WTC11 (cell line): ENCODE results near the gene MRC2.

ENCODE experiments used
- CREB1 ChIP-seq: sonication (generic); formaldehyde crosslinking; IDR thresholded peaks from 2 replicates; pipeline ENCODE4 v1.8.0; 2023; ENCODE audit warnings: mild to moderate bottlenecking, missing genetic modification reagents
- CTCF ChIP-seq: fragments of 200-600 bp; IDR thresholded peaks from 2 replicates; pipeline ENCODE4 v1.8.0; 2022; ENCODE audit warnings: antibody characterized with exemption
- E2F1 ChIP-seq: sonication (generic); formaldehyde crosslinking; IDR thresholded peaks from 2 replicates; pipeline ENCODE4 v1.8.0; 2022; ENCODE audit warnings: mild to moderate bottlenecking, missing genetic modification reagents
- MAX ChIP-seq: sonication (generic); formaldehyde crosslinking; IDR thresholded peaks from 2 replicates; pipeline ENCODE4 v1.8.0; 2022; ENCODE audit warnings: mild to moderate bottlenecking, missing genetic modification reagents
- MLX ChIP-seq: sonication (generic); formaldehyde crosslinking; IDR thresholded peaks from 2 replicates; pipeline ENCODE4 v1.8.1; 2023; ENCODE audit warnings: mild to moderate bottlenecking, missing genetic modification reagents, moderate library complexity
- NFYB ChIP-seq: sonication (generic); formaldehyde crosslinking; conservative IDR thresholded peaks from 2 replicates; pipeline ENCODE4 v1.8.0; 2022; ENCODE audit warnings: low read depth, missing genetic modification reagents
- NR1H2 ChIP-seq: sonication (generic); formaldehyde crosslinking; IDR thresholded peaks from 2 replicates; pipeline ENCODE4 v1.9.0; 2021; ENCODE audit warnings: mild to moderate bottlenecking, moderate library complexity, missing genetic modification reagents
- TP53 ChIP-seq: sonication (generic); formaldehyde crosslinking; IDR thresholded peaks from 2 replicates; pipeline ENCODE4 v1.8.1; 2023; ENCODE audit warnings: mild to moderate bottlenecking, missing genetic modification reagents
- USF2 ChIP-seq: sonication (generic); formaldehyde crosslinking; IDR thresholded peaks from 2 replicates; pipeline ENCODE4 v1.8.1; 2023; ENCODE audit warnings: mild to moderate bottlenecking, missing genetic modification reagents, moderate library complexity
- ZNF423 ChIP-seq: fragments of 250-450 bp; sonication (Bioruptor Pico); IDR thresholded peaks from 2 replicates; pipeline ENCODE4 v2.1.2; 2022; ENCODE audit warnings: mild to moderate bottlenecking, moderate library complexity

GRCh38 chr17:62644487-62645173 lies 17.2 kb downstream of the MRC2 start:
- TF ChIP-seq CTCF: no peak
- TF ChIP-seq TP53: no peak
- peak; percentile 53; the same call in 1 of the 2 replicates for TF ChIP-seq NFYB (CRISPR knock-in tag)
- no peak for TF ChIP-seq E2F1
- peak; percentile 97 for TF ChIP-seq USF2 (CRISPR knock-in tag)
- peak; percentile 41; the same call in 1 of the 2 replicates for TF ChIP-seq MAX (CRISPR knock-in tag)
- no peak for TF ChIP-seq NR1H2 (CRISPR knock-in tag)
- no peak for TF ChIP-seq MLX (CRISPR knock-in tag)
- no peak for TF ChIP-seq ZNF423 (CRISPR knock-in tag)
- no peak for TF ChIP-seq CREB1 (CRISPR knock-in tag)
